GM12873 (cell line): Measurements from ENCODE around the gene ERI2.

Experiments
- TF ChIP-seq, protein P1 (sequence below): IDR thresholded peaks from 2 replicates; pipeline ENCODE4 v1.5.1; 2012; ENCODE audit warnings: low read depth, mild to moderate bottlenecking, moderate library complexity, low read length, control low read depth; ENCODE audit not compliant: insufficient read depth; ENCODE audit errors: missing control alignments

The ERI2 gene

DNA sequence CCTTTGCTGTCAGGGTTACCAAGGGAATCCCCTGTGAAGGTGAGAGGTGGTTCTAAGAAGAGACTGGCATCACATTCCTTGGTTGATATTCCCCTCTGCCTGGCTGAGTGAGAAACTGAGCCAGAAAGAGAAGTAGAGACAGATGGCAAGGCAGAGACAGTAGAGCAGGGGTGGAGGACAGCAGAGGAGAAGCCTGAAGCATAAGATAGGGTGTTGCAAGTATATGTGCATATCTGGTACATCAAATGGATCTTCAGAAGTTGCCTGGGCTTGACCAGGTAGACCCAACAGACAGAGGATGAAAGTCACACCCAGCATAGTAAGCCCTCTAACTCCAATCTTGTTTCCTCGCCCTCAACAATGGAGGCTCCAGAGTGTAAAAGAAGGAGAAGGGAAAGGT is 56.8 kb downstream of the ERI2 start:
- TF ChIP-seq, protein P1, sequence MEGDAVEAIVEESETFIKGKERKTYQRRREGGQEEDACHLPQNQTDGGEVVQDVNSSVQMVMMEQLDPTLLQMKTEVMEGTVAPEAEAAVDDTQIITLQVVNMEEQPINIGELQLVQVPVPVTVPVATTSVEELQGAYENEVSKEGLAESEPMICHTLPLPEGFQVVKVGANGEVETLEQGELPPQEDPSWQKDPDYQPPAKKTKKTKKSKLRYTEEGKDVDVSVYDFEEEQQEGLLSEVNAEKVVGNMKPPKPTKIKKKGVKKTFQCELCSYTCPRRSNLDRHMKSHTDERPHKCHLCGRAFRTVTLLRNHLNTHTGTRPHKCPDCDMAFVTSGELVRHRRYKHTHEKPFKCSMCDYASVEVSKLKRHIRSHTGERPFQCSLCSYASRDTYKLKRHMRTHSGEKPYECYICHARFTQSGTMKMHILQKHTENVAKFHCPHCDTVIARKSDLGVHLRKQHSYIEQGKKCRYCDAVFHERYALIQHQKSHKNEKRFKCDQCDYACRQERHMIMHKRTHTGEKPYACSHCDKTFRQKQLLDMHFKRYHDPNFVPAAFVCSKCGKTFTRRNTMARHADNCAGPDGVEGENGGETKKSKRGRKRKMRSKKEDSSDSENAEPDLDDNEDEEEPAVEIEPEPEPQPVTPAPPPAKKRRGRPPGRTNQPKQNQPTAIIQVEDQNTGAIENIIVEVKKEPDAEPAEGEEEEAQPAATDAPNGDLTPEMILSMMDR: no peak

DNA sequence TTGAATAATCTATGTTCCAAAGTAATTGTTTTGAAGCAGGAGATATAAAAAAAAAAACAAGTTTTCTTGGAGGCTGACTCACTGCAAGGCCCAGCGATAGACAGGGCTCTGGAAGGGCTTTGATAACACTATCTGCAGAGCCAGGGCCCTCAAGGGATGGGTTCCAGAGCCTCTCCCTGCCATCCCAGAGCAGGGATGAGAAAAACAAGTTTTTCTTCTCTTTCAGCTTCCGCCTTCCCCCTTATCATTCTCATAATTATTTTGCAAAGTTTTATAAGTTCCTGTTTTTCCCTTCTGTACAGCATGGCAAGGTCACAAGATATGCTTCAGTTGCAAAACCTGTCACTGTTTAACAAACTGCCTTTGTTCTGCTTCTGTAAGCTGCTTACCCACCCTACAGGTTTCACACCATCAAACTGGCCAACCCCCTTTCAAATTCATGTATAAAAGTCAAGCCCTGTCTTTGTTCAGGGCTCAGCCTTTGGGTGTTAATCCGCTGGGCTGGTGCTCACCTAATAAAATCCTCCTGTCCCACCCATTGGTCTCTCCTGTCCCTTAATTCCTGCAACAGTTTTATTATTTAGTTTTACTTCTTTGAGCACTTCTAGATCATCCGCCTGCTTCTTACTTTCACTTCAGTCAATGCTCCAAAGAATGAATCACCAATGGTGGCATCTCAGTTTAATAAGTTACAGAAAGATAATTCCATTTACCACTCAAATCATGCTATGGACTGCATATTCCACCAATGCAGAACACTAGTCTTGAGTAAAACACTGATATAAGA is 59.0 kb downstream of the ERI2 start:
- TF ChIP-seq, protein P1: no peak

DNA sequence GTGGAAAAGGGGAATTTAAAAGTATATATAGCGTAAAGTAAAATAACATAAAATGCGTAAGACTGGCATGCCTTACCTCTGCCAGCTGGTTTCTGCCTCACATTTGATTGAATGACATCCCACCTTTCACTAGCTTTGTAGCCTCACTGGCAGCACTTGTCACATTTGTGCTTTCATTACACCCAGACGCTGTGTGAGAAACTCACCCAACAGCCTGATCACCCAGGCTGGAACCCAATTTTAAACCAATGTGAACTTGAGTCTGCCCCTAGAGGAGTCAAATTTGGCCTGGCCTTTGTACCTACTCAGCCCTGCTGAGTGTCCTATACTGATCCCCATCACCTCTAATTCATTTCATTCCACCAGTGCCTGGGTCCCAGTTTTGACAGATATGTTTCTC is 59.8 kb downstream of the ERI2 start:
- TF ChIP-seq, protein P1: no peak
